Muscle of arm (tissue), 12 donors: ENCODE data around the gene CR1. TPM values are rescaled to one million over a fixed set of nuclear protein-coding genes. Genes with fewer than 3 reads are reported as not detected.
"Not testable (repeated sequence)": the region's sequence is repeated elsewhere in the genome, so short reads cannot be mapped to it uniquely, and the experiment has no call there.

Experiments used
- DNase-seq: peaks from one replicate; pipeline ENCODE4 v3.0.0-alpha.2; 2013
- polyA plus RNA-seq, 12 donors: library from polyadenylated mRNA; unstranded; fragments of 120-200 nt; gene quantifications; one replicate each; pipeline ENCODE4 v1.2.1, GENCODE V29; 2013; ENCODE audit not compliant: insufficient read length in 12 of 12

Gene CR1
- polyA plus RNA-seq, 12 donors = 0.68 to 2.2 (median 1.2) TPM; not detected in 2

- DNase-seq = no peak
Measured at GRCh38 chr1:207672522-207673130, 176.7 kb downstream of the CR1 start.

GRCh38 chr1:207673399-207673798 lies 177.4 kb downstream of the CR1 start:
- DNase-seq = no peak

GRCh38 chr1:207676153-207676552 lies 180.2 kb downstream of the CR1 start:
- DNase-seq = no peak

- DNase-seq = not testable (repeated sequence)
Measured at GRCh38 chr1:207680590-207681388, 184.8 kb downstream of the CR1 start.

GRCh38 chr1:207682872-207683434 lies 187.0 kb downstream of the CR1 start:
- DNase-seq = not testable (repeated sequence)

- DNase-seq = not testable (repeated sequence)
Measured at GRCh38 chr1:207690551-207690950, 194.6 kb downstream of the CR1 start.

GRCh38 chr1:207691010-207691409 lies 195.1 kb downstream of the CR1 start:
- DNase-seq = no peak

Other genes with a start within 250 kb of the CR1 start
- gene CD55, start 174.5 kb upstream of the CR1 start, polyA plus RNA-seq = 10 to 100 TPM in 11 of 12 donors, not detected in 1; 13.8 to 94.4 (median 22.3) TPM
- gene CR2, start 41.8 kb upstream of the CR1 start, polyA plus RNA-seq = 1 to 10 TPM in 2 of 12 donors, under 1 TPM in 4, not detected in 6; 0.19 to 2.8 (median 0.40) TPM
- gene CR1L, start 149.0 kb downstream of the CR1 start, polyA plus RNA-seq = 1 to 10 TPM in 2 of 12 donors, under 1 TPM in 3, not detected in 7; 0.29 to 1.1 (median 0.53) TPM